HepG2 (cell line): ENCODE results near the gene GTPBP6. TPM values are rescaled to one million over a fixed set of nuclear protein-coding genes. Genes with fewer than 3 reads are reported as not detected.
A peak's percentile ranks its signal among the peaks of the same experiment; 100 is the strongest.

ENCODE experiments used
- ATAC-seq: fragments of 200-7000 bp; cut with Tn5 transposase; 3 replicates; pipeline ENCODE4 v1.9.1; 2020; ENCODE audit warnings: mild to moderate bottlenecking, moderate library complexity
- BruUV-seq: library from RNA; stranded (reverse); fragments of 400-500 nt; replicated peaks from 2 replicates; lab custom pipeline; 2021; lab: Mats Ljungman, UMichigan
- CTCF ChIA-PET: fragments of 300-600 bp; formaldehyde crosslinking; extraction: SDS; loops from one replicate; lab custom pipeline; 2021; ENCODE audit warnings: low total read pairs, inconsistent platforms, low intra/inter-chr PET ratio; lab: Yijun Ruan, JAX
- POLR2A ChIA-PET: fragments of 350-600 bp; sonication (Branson Sonifier 250); formaldehyde crosslinking; loops from one replicate; lab custom pipeline; 2020; ENCODE audit warnings: antibody characterized with exemption, inconsistent platforms; lab: Yijun Ruan, JAX
- DNase-seq: peaks from one replicate; pipeline ENCODE4 v3.0.0-alpha.2; 2015; ENCODE audit warnings: low spot score
- FAIRE-seq: peaks from 3 replicates; lab custom pipeline; 2011; peaks lifted over from hg19 to GRCh38; lab: Jason Lieb, UNC
- H2AFZ ChIP-seq: one replicate; pipeline ENCODE4 v1.6.1; 2011; ENCODE audit warnings: low read length, inconsistent platforms
- H3K27ac ChIP-seq: fragments of 300-600 bp; 3 replicates; pipeline ENCODE4 v1.8.0; 2011; ENCODE audit warnings: mixed run types, mild to moderate bottlenecking, mixed read lengths, low read length, inconsistent platforms; ENCODE audit not compliant: insufficient read depth; ENCODE audit errors: extremely low read length
- H3K27me3 ChIP-seq, 2 experiments: fragments of 200-600 bp in 1 of 2; 2 replicates in 1 of 2; 3 replicates in 1 of 2; pipeline versions ENCODE4 v1.6.0 to v1.8.0; 2011; ENCODE audit warnings: low read length in 2 of 2, mild to moderate bottlenecking in 2 of 2, moderate library complexity in 2 of 2, inconsistent platforms in 1 of 2; ENCODE audit not compliant: insufficient read depth in 2 of 2, control insufficient read depth in 1 of 2
- H3K36me3 ChIP-seq, 2 experiments: fragments of 200-600 bp in 1 of 2; replicated peaks in 1 of 2; 2 replicates in 1 of 2; 3 replicates in 1 of 2; pipeline versions ENCODE4 v1.5.1 to v1.8.0; 2011; ENCODE audit warnings: low read length in 2 of 2, inconsistent platforms in 1 of 2; ENCODE audit not compliant: insufficient read depth in 2 of 2, control insufficient read depth in 1 of 2
- H3K4me1 ChIP-seq: 2 replicates; pipeline ENCODE4 v1.5.1; 2012; ENCODE audit warnings: low read length, inconsistent platforms; ENCODE audit not compliant: insufficient read depth
- H3K4me2 ChIP-seq: 2 replicates; pipeline ENCODE4 v1.6.0; 2011; ENCODE audit warnings: low read depth, low read length, inconsistent platforms
- H3K4me3 ChIP-seq, 3 experiments: fragments of 200-600 bp in 1 of 3; sonication (generic), shearing (Covaris generic) in 1 of 3; replicated peaks in 1 of 3; 2 replicates each; pipeline ENCODE4 v1.5.1; 2011 to 2016; ENCODE audit warnings: low read length in 3 of 3, inconsistent platforms in 2 of 3, low read depth in 2 of 3, mild to moderate bottlenecking in 2 of 3, control low read depth in 1 of 3, mixed read lengths in 1 of 3; ENCODE audit not compliant: insufficient read depth in 1 of 3
- H3K79me2 ChIP-seq: one replicate; pipeline ENCODE4 v1.6.1; 2011; ENCODE audit warnings: low read length, inconsistent platforms; ENCODE audit not compliant: insufficient read depth
- H3K9ac ChIP-seq: 2 replicates; pipeline ENCODE4 v1.6.0; 2011; ENCODE audit warnings: mild to moderate bottlenecking, low read depth, low read length, inconsistent platforms; ENCODE audit not compliant: insufficient read depth
- H3K9me3 ChIP-seq: 2 replicates; pipeline ENCODE4 v1.5.1; 2012; ENCODE audit warnings: mild to moderate bottlenecking, low read length
- H4K20me1 ChIP-seq: 2 replicates; pipeline ENCODE4 v1.6.0; 2011; ENCODE audit warnings: inconsistent platforms, mild to moderate bottlenecking, low read length, moderate library complexity; ENCODE audit not compliant: insufficient read depth
- AGO2 ChIP-seq: fragments of 200-400 bp; formaldehyde crosslinking; optimal IDR thresholded peaks from 2 replicates; pipeline ENCODE3; 2017; ENCODE audit warnings: mild to moderate bottlenecking, low read depth, low read length, moderate library complexity
- ATF7-NPFF ChIP-seq: sonication (generic); formaldehyde crosslinking; IDR thresholded peaks from 2 replicates; pipeline ENCODE4 v1.8.1; 2023; ENCODE audit warnings: mild to moderate bottlenecking, low read depth, missing genetic modification reagents, moderate library complexity
- NPAS2 ChIP-seq: sonication (generic); formaldehyde crosslinking; IDR thresholded peaks from 2 replicates; pipeline ENCODE4 v1.8.0; 2022; ENCODE audit warnings: mild to moderate bottlenecking, missing genetic modification reagents, borderline replicate concordance
- SP5 ChIP-seq: IDR thresholded peaks from 2 replicates; pipeline ENCODE4 v1.6.1; 2016; ENCODE audit warnings: low read depth, borderline replicate concordance
- TCF7 ChIP-seq: sonication (generic); IDR thresholded peaks from 2 replicates; pipeline ENCODE4 v1.6.1; 2016; ENCODE audit warnings: antibody characterized with exemption, low read depth
- TCF7L2 ChIP-seq: IDR thresholded peaks from 2 replicates; pipeline ENCODE4 v1.6.1; 2011; ENCODE audit warnings: mild to moderate bottlenecking, low read depth, low read length, moderate library complexity
- ZBTB42 ChIP-seq: sonication (generic); formaldehyde crosslinking; IDR thresholded peaks from 2 replicates; pipeline ENCODE4 v1.5.0; 2020; ENCODE audit warnings: mild to moderate bottlenecking, missing genetic modification reagents
- ZBTB8A ChIP-seq: sonication (generic); formaldehyde crosslinking; IDR thresholded peaks from 2 replicates; pipeline ENCODE4 v1.4.0; 2020; ENCODE audit warnings: mild to moderate bottlenecking, low read depth, missing genetic modification reagents, borderline replicate concordance
- ZNF264 ChIP-seq: sonication (generic); formaldehyde crosslinking; IDR thresholded peaks from 2 replicates; pipeline ENCODE4 v1.4.0; 2020; ENCODE audit warnings: missing genetic modification reagents
- ZNF451 ChIP-seq: sonication (generic); formaldehyde crosslinking; IDR thresholded peaks from 2 replicates; pipeline ENCODE4 v1.5.0; 2020; ENCODE audit warnings: mild to moderate bottlenecking, missing genetic modification reagents
- ZNF501 ChIP-seq: sonication (generic); formaldehyde crosslinking; IDR thresholded peaks from 2 replicates; pipeline ENCODE4 v1.5.1; 2020; ENCODE audit warnings: mild to moderate bottlenecking, moderate library complexity, missing genetic modification reagents
- ZNF574 ChIP-seq: sonication (generic); formaldehyde crosslinking; IDR thresholded peaks from 2 replicates; pipeline ENCODE4 v1.4.0; 2020; ENCODE audit warnings: missing genetic modification reagents
- ZNF646 ChIP-seq: sonication (generic); formaldehyde crosslinking; IDR thresholded peaks from 2 replicates; pipeline ENCODE4 v1.9.0; 2021; ENCODE audit warnings: mild to moderate bottlenecking, missing genetic modification reagents
- ZNF839 ChIP-seq: sonication (generic); formaldehyde crosslinking; IDR thresholded peaks from 2 replicates; pipeline ENCODE4 v1.4.0; 2020; ENCODE audit warnings: missing genetic modification reagents, mild to moderate bottlenecking, borderline replicate concordance
- ZSCAN30 ChIP-seq: sonication (generic); formaldehyde crosslinking; IDR thresholded peaks from 2 replicates; pipeline ENCODE4 v1.5.0; 2020; ENCODE audit warnings: mild to moderate bottlenecking, missing genetic modification reagents
- WGBS: methylation state at CpG from one replicate; pipeline ENCODE4 v1.1.6; 2017; ENCODE audit warnings: low lambda C conversion rate; 5-methylcytosine and 5-hydroxymethylcytosine counted together
- in situ Hi-C: cut with HindIII; loops from 2 replicates; pipeline ENCODE4 v1.10.0; 2017; ENCODE audit warnings: low pct_unique_long_range_greater_than_20kb; ENCODE audit not compliant: extremely low pct_ligation_motif_present
- intact Hi-C: fragments of 100-400 bp; cut with micrococcal nuclease; formaldehyde crosslinking; loops from one replicate; pipeline ENCODE4 v1.10.0; 2022; ENCODE audit not compliant: unreplicated experiment
- polyA plus RNA-seq, 8 experiments: library from polyadenylated mRNA; depleted of rRNA in 3 of 8; stranded (reverse) in 7 of 8; unstranded in 1 of 8; fragments of >200 nt; fragmentation: Illumina TruSeq in 4 of 8; extraction: Trizol in 4 of 8; gene quantifications; 2 replicates each; pipeline versions ENCODE4 v1.2.1 to v1.2.3, GENCODE V29; 2011 to 2016; ENCODE audit warnings: low read depth in 4 of 8, missing spikeins in 1 of 8, mixed read lengths in 1 of 8; ENCODE audit not compliant: insufficient read depth in 1 of 8
- total RNA-seq, 5 experiments: library from RNA; depleted of rRNA; stranded (reverse); fragments of >200 nt; fragmentation: Illumina TruSeq; extraction: Trizol; gene quantifications; 2 replicates each; pipeline ENCODE4 v1.2.3, GENCODE V29; 2016; ENCODE audit warnings: low read depth in 1 of 5

The GTPBP6 gene
- total and polyA plus RNA-seq, 2 of the 13 experiments (the other 11 are each of a cell fraction or from before 2014, with no cell fraction given): 20.2 to 39.6 TPM

GRCh38 chrX:275967-276580 lies 42.5 kb downstream of the GTPBP6 start:
- peak; percentile 73 for DNase-seq
- TF ChIP-seq AGO2 (peak; percentile 17), ZNF574 (CRISPR knock-in tag) (peak; percentile 51), ATF7-NPFF (CRISPR knock-in tag) (no peak), ZBTB42 (no peak), ZNF264 (0 out of 2 replicates have a peak, but pooled peaks have one; percentile 4), ZBTB8A (CRISPR knock-in tag) (no peak), ZNF839 (no peak), ZNF501 (peak; percentile 49; the same call in 1 of the 2 replicates), SP5 (CRISPR knock-in tag) (peak; percentile 46; the same call in 1 of the 2 replicates), TCF7 (no peak), ZNF646 (CRISPR knock-in tag) (no peak), TCF7L2 (no peak), ZSCAN30 (0 out of 2 replicates have a peak, but pooled peaks have one; percentile 11), NPAS2 (CRISPR knock-in tag) (no peak), ZNF451 (CRISPR knock-in tag) (0 out of 2 replicates have a peak, but pooled peaks have one; percentile 58)

More at GRCh38 chrX:275967-276580, 42.5 kb downstream of the GTPBP6 start:
- H2AFZ ChIP-seq: no peak overlapping the region
- H3K9ac ChIP-seq: peak overlapping the region; percentile 94
- H3K36me3 ChIP-seq: no peaks in the 10 kb centered on the region; a peak in 1 of 5 replicates
- no peaks in the 10 kb centered on the region for H3K9me3 ChIP-seq
- peaks cover 35% of the 10 kb centered on the region for H3K79me2 ChIP-seq
- H3K27ac ChIP-seq: peak overlapping the region; percentile 88
- ATAC-seq (peak; percentile 86), FAIRE-seq (peak; percentile 4)
- in situ Hi-C loops: loop anchor here (5.0 kb wide), 1 partner anchor 41 kb away; the partner anchor contains the start of gene GTPBP6
- 0 out of 2 replicates have a peak, but pooled peaks cover 2% of the 10 kb centered on the region for H4K20me1 ChIP-seq
- intact Hi-C loops: loop anchor here (5.0 kb wide), 1 partner anchor 41 kb away; the partner anchor contains the start of gene GTPBP6
- peaks cover 24% of the 10 kb centered on the region for H3K4me1 ChIP-seq
- CTCF ChIA-PET: no interaction called here
- no TSS peak for BruUV-seq
- peak overlapping the region; percentile 88 for H3K4me2 ChIP-seq
- POLR2A ChIA-PET: no interaction called here
- 2% methylated on average over 9 of the region's 36 CpGs for WGBS
- H3K4me3 ChIP-seq: peak overlapping the region; percentile 91 to 100 (median 99)
- no peaks in the 10 kb centered on the region; a peak in 1 of 5 replicates for H3K27me3 ChIP-seq
